DMS79 (cell line): ENCODE measurements around the gene ZBED4.

Source experiments
- DNase-seq: peaks from one replicate; lab custom pipeline; 2025; lab: John Stamatoyannopoulos, UW

ZBED4 gene

GRCh38 chr22:49921508-49922278 lies 68.0 kb downstream of the ZBED4 start:
- no peak for DNase-seq

- no peak for DNase-seq
These were observed 68.8 kb downstream of the ZBED4 start for GRCh38 chr22:49922484-49922883.

- no peak for DNase-seq
These were observed 69.3 kb downstream of the ZBED4 start for GRCh38 chr22:49922926-49923325.

GRCh38 chr22:49923445-49923844 lies 69.8 kb downstream of the ZBED4 start:
- no peak for DNase-seq

GRCh38 chr22:49924113-49924833 lies 70.6 kb downstream of the ZBED4 start:
- DNase-seq, result no peak

- no peak for DNase-seq
These were observed 72.0 kb downstream of the ZBED4 start for GRCh38 chr22:49925525-49926128.

DNA sequence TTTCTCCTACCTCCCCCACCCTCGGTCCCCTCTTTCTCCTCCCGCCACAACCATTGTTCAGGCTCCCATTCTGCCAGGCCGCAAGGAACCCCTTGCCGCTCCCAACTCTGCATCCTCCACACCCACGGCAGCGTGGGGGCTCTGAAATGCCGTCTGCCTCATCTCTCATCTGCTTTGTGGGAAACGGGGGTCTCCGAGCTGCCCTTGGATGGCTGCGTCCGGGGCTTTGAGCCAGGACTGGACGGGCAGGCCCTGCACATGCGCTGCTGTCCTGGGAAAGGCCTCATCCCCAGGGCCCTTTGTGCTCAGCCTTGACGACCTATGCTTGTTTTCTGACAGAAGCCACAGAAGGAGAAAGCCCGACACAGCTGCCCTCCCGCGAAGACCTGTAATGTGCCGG lies 73.3 kb downstream of the ZBED4 start:
- DNase-seq, result no peak

DNA sequence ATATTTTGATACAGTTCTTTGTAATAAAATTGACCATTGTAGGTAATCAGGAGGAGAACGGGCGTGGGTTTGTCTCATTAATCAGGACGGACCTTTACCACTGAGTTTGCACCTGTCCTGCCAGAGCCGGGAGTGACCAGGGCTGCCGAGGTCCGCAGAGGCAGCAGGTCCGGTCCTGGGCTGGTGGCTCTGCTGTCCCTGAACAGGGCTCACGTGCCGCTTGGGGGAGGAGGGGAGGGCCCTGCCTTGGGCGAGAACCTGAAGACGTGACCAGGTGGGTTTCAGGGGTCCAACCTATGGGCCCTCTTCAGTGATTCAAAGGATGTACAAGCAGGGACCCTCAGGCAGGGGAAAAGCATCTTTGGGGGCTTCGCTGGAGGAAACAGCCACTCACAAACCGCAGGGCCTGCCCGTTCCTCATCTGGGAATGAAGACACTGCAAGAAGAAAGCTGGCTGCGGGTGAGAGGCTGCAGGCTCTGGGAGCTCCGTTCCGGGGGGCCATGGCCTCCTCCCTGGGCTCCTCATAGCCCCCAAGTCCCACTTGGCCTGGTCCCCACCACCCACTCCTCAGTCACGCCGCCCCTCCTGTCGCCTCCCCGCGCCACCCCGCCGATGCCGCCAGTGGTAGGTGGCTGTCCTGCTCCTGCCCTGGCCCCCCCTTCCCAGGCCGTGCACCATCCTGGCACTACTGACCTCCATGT lies 74.0 kb downstream of the ZBED4 start:
- no peak for DNase-seq

DNA sequence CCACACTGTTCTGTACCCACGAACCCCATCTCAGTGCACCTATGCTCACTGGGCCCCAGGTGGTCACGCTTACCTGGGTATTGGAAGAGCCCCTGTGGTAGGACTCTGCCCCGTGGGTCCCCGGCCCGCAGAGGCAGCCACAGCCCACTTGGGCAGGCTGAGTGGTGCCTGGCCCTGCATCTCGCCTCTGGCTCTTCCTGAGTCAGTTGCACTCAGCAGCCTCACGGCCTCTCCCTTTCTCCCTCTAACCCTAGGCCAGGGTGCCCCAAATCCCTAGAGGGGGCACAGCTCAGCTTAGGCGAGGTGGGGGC lies 74.5 kb downstream of the ZBED4 start:
- no peak for DNase-seq

DNA sequence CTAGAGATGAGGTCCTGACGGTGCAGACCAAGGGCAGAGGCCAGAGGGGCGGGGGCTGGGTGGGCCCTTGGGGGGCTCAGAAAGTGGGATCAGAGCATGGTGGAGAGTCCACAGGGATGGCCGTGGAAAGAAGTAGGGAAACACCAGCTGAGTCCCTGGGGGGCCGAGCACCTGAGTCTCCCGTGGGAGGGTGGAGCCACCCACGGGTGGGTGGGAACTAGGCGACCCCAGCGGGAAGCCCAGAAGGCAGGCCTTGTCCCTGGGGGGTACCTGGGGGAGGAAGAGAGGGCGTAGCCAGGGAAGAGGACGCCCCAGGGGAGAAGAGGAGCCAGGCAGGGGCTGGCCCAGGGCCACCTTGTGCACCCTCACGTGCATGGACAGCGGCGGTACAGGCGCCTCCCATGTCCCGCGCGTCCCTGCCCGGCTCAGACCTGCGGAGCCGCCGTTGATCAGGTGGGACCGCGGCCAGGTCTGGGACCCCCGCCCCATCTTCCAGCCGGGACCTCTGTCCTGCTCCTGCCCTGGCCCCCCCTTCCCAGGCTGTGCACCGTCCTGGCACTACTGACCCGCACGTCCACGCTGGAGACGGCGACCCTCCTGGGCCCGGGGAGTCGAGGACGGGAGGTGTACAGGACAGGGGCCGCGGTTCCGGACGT lies 75.0 kb downstream of the ZBED4 start:
- no peak for DNase-seq

GRCh38 chr22:49929211-49929979 lies 75.8 kb downstream of the ZBED4 start:
- no peak for DNase-seq

DNA sequence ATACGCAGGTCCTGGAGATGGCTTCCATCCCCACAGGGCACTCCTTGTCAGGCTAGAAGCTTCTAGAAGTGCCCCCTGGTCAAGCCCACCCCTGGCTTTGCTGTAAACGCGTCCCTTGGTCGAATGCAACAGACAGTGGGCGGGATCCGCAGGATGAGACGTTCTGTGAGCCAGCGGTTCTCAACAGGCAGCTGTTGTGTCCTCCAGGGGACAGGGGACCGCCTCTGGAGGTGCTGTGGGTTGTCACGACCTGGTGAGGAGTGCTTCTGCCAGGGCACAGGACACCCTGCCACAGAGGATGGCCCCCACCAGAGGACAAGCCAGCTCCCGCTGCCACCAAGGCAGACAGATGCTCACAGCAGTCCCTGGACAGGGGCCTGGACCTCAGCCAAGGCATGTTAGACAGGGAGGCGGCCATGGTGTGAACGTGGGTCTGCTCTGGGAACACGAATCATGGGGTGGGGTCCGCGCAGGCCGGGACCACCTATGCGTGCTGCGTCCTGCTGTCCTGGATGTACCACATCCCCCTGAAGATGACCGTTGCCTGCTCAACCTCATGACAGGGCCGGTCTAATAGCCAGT lies 76.4 kb downstream of the ZBED4 start:
- DNase-seq, result no peak

- no peak for DNase-seq
These were observed 77.2 kb downstream of the ZBED4 start for GRCh38 chr22:49930596-49931412.

- DNase-seq, result no peak
These were observed 79.9 kb downstream of the ZBED4 start for GRCh38 chr22:49933236-49934159.

DNA sequence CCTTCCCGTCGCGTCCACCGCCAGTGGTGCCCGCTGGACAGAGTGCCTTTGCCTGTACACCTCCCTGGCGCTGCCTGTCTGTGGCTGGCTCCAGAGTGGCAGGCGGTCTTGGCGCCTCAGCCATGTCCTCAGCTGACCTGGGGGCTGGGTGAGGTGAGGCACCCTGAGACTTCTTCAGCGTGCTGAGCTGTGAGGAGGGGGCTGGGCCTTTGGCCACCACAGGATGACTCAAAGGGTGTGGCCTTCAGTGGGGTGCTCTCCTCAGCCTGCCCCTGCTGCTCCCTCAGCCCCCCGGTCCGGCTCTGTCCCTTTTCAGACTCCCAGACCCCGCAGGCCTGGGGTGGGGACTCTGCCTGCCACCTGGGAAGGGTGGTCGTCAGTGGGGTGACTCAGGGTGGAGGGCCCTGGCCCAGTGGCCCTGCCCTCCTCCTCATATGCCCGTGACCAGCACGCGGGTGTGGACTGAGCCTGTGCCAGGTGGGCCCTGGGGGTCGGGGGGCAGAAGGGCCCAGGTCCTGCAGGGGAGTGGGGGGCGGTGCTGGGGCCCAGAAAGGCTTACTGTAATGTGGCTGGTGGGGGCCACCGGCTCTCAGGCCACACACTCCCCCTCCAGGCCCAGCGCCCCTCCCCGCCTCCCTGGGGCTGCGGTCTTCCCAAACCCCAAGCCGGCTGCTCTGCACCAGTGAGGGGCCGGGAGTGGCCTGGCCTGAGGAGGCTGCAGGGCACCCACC lies 80.7 kb downstream of the ZBED4 start:
- no peak for DNase-seq

DNA sequence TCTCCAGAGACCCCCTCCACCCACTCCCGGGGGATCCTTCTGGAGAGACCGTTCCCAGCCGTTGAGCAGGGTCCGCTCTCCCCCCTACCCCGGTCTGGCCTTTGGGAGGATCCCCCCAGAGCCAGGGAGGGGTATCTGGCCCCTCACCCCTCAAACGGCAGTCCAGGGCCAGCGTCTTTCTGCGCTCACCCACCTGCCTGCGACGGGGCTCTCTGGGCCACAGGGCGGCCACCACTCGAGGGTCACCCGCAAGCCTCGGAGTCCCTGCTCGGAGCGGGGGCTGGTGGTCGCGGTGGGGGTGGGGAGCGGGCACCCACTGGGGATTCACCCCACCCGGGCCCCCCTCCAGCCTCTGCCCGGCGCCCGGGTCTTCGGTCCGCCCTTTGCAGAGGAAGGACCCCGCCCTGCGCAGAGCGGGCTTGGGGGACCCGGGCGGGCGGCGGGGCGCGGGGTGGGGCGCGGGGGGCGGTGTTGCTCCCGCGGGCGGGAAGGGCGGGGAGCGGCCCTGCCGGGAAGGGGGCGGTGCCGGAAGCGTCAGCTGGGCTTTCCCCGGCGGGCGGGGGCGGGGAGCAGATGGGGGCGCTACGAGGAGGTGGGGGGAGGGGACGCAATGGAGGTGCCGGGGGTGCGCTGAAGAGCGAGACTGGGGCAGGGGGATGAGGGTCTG lies 81.4 kb downstream of the ZBED4 start:
- no peak for DNase-seq

- no peak for DNase-seq
These were observed 81.9 kb downstream of the ZBED4 start for GRCh38 chr22:49935561-49935960.
